Measurements from ENCODE around the gene C1QTNF5. TPM values are rescaled to one million over a fixed set of nuclear protein-coding genes. Genes with fewer than 3 reads are reported as not detected.

Gene C1QTNF5
- total and polyA plus RNA-seq, 2 donors from 2014 or later: 40.4 to 42.8 TPM

DNA sequence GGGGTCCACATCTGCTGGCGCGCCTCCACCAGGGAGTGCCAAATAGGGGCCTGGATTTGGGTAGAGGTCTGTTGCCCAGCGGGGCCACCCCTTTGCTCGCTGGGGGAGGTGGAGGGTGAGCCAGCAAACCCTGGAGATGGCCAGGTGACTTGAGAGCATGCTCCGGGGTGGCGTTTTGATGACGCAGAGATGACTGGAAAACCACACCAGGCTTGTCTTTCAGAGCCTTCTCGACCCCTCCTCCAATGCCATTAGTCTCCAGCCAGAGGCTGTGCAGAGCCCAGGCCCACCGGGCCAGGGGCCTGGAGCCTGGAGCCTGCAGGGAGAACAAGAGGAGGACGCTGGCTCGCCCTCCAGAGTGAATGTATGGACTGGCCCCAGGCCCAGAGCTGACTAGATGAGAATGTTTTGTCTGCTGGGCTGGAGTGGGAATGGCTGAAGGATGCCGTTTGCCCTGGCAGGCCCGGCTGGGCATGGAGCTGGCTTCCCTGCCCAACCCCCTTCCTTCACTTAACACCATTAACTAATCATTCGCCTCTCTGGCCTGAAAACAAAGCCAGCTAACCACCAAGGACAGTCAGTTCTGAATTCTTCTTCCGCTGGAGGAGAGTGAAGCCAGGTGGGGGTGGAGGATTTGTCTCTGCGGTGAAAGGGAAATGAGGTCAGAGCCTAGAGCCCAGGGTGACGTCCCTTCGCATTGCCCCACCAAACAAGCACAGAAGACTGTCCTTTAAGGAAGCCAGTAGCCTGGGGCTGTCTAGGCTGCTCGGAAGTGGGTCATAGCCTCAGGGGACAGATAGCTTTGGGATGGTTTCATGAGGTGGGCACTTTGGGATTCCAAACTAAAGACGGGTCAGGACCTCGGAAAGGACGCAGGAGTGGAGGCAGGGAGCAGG, 22.2 kb downstream of the C1QTNF5 start:
- Histone ChIP-seq H3K4me3 (ENCODE audit: low read length in 3 of 3) (no peak overlapping the region), H3K9me3 (ENCODE audit: control insufficient read depth in 2 of 3, insufficient read depth in 1 of 3, low read length in 3 of 3) (no peaks in the 10 kb centered on the region), H3K36me3 (ENCODE audit: control insufficient read depth in 2 of 3, insufficient read depth in 3 of 3, low read length in 3 of 3) (no peaks in the 10 kb centered on the region), H3K9ac (ENCODE audit: low read length in 3 of 3) (no peak overlapping the region), H3K27me3 (ENCODE audit: control insufficient read depth, insufficient read depth, low read length) (no peaks in the 10 kb centered on the region), H3K4me1 (ENCODE audit: control insufficient read depth in 2 of 3, insufficient read depth in 2 of 3, low read depth in 1 of 3, low read length in 3 of 3) (peaks cover 0 to 28% (median 9%) of the 10 kb centered on the region in 3 donors), H3K27ac (ENCODE audit: low read depth in 2 of 2, low read length in 2 of 2) (peak overlapping the region; percentile 57 to 78)
- FAIRE-seq: no peak
- TF ChIP-seq, protein P1, sequence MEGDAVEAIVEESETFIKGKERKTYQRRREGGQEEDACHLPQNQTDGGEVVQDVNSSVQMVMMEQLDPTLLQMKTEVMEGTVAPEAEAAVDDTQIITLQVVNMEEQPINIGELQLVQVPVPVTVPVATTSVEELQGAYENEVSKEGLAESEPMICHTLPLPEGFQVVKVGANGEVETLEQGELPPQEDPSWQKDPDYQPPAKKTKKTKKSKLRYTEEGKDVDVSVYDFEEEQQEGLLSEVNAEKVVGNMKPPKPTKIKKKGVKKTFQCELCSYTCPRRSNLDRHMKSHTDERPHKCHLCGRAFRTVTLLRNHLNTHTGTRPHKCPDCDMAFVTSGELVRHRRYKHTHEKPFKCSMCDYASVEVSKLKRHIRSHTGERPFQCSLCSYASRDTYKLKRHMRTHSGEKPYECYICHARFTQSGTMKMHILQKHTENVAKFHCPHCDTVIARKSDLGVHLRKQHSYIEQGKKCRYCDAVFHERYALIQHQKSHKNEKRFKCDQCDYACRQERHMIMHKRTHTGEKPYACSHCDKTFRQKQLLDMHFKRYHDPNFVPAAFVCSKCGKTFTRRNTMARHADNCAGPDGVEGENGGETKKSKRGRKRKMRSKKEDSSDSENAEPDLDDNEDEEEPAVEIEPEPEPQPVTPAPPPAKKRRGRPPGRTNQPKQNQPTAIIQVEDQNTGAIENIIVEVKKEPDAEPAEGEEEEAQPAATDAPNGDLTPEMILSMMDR (IDR thresholded peaks at IDR 0.05; ENCODE audit: borderline replicate concordance, extremely low read depth, insufficient read depth): no peak
- DNase-seq: peak in 1 of 5 donors; percentile 67
- intact Hi-C loops (cut with DNase I): no loop called here

DNA sequence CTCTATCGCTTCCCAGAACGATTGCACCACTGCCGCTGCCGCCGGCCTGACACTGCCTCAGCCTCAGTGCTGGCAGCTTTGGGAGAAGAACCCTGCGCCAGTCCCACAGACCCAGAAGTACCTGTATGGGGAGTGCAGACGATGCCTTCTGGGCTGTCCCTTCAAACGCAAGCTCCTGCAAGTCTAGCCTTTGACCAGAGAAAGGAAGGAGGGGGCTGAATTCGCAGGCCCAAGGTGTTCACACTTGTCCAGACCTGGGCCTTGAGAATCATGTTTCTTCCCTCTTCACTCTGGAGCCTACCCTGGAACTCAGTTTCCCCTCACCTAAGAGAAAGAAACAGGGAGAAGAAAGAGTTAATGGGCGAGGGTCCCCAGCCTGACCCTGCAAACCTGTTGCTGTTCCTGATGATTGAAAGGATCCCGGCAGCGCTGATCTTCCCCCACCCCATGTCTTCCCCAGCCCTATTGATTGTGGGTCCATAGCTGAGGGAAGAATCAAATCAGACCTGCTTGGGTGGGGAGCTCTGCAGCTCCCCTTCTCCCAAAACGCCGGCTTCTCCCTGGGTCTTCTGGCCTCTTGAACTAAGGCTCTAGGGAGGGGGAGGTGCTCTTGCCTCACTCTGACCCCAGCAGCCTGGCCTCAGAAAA, 23.0 kb downstream of the C1QTNF5 start:
- Histone ChIP-seq H3K4me3 (ENCODE audit: low read length in 3 of 3) (no peak overlapping the region), H3K27ac (ENCODE audit: low read depth in 2 of 2, low read length in 2 of 2) (peak overlapping the region; percentile 13 to 41), H3K27me3 (ENCODE audit: control insufficient read depth, insufficient read depth, low read length) (no peaks in the 10 kb centered on the region), H3K9ac (ENCODE audit: low read length in 3 of 3) (no peak overlapping the region), H3K4me1 (ENCODE audit: control insufficient read depth in 2 of 3, insufficient read depth in 2 of 3, low read depth in 1 of 3, low read length in 3 of 3) (peaks cover 0 to 28% (median 9%) of the 10 kb centered on the region in 3 donors), H3K9me3 (ENCODE audit: control insufficient read depth in 2 of 3, insufficient read depth in 1 of 3, low read length in 3 of 3) (no peaks in the 10 kb centered on the region), H3K36me3 (ENCODE audit: control insufficient read depth in 2 of 3, insufficient read depth in 3 of 3, low read length in 3 of 3) (no peaks in the 10 kb centered on the region)
- TF ChIP-seq, protein P1 (IDR thresholded peaks at IDR 0.05; ENCODE audit: borderline replicate concordance, extremely low read depth, insufficient read depth): no peak
- DNase-seq (no peak), FAIRE-seq (no peak)
- intact Hi-C loops (cut with DNase I): no loop called here

DNA sequence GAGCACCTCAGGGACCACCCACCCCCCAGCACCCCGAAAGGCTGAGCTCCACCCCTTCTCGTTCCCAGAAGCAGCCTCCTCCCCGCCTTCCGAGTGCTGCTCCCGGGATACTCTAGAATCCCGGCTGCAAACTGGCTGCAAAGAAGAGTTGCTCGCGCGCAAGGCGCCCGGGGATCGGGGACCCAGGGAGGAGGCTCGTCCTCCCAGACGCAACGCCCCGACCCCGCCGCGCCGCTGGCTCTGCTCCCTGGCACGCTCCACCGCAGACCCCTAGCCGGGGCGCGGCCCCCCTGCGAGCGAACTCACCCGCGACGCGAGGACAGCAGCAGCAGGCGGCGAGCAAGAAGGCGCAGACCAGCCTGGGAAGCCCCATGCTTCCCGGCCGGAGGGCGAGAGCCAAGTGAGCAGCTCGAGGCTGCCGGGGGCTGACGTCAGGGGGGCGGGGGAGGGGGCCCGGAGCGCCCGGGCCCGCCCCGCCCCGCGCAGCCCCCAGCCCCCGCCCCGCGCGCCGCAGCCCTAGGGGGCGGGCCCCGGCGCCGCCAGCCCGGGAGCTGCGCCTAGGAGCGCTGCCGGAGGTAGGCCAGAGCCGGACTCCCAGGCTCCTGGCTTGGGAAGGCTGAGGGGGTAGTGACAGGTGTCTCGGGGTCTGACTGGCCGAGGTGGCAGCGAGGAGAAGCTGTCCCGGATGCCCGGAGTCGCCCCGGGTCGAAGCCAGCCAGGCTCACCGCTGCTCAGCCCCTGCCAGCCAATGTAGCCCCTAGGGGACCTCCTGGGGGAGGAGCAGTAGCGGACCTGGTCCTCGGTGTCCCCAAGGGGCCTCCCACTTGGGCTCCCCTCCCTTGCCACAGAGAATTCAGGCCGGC, 23.7 kb downstream of the C1QTNF5 start, which contains the start of gene MCAM:
Gene MCAM (minus strand): TSS at position 402 of the 863 bp plus-strand sequence. CDS start 29 bp downstream, at position 373.
- Histone ChIP-seq H3K4me3 (ENCODE audit: low read length in 3 of 3) (peak within 1 kb of the TSS in 2 of 3 donors; percentile 33 to 57), H3K9me3 (ENCODE audit: control insufficient read depth in 2 of 3, insufficient read depth in 1 of 3, low read length in 3 of 3) (no peaks in the 10 kb centered on the region), H3K27ac (ENCODE audit: low read depth in 2 of 2, low read length in 2 of 2) (peak within 1 kb of the TSS; percentile 41 to 71), H3K36me3 (ENCODE audit: control insufficient read depth in 2 of 3, insufficient read depth in 3 of 3, low read length in 3 of 3) (no peaks in the 10 kb centered on the region), H3K9ac (ENCODE audit: low read length in 3 of 3) (peak within 1 kb of the TSS in 1 of 3 donors; percentile 58), H3K4me1 (ENCODE audit: control insufficient read depth in 2 of 3, insufficient read depth in 2 of 3, low read depth in 1 of 3, low read length in 3 of 3) (peaks cover 0 to 28% (median 9%) of the 10 kb centered on the region in 3 donors), H3K27me3 (ENCODE audit: control insufficient read depth, insufficient read depth, low read length) (no peaks in the 10 kb centered on the region)
- intact Hi-C loops (cut with DNase I): no loop called here
- TF ChIP-seq, protein P1 (IDR thresholded peaks at IDR 0.05; ENCODE audit: borderline replicate concordance, extremely low read depth, insufficient read depth): no peak
- peak; percentile 67 to 88 (median 84) for DNase-seq
- FAIRE-seq: no peak
